ENCODE results near the gene TBC1D22B. TPM values are rescaled to one million over a fixed set of nuclear protein-coding genes. Genes with fewer than 3 reads are reported as not detected.

Gene TBC1D22B
- total and polyA plus RNA-seq, 9 of the 15 experiments (the other 6 are each of a cell fraction or from before 2014, with no cell fraction given) = 4.8 to 24.2 (median 13.5) TPM

GRCh38 chr6:37225350-37226169, 32.0 kb upstream of the TBC1D22B start (continued):
- TF ChIP-seq TCF7L2 (IDR thresholded peaks at IDR 0.05; ENCODE audit: low read depth, low read length) (no peak), FOXA3 (CRISPR knock-in tag; conservative IDR thresholded peaks at IDR 0.05 in 1 of 2, IDR thresholded peaks at IDR 0.05 in 1 of 2) (no peak), KDM4B (IDR thresholded peaks at IDR 0.05; ENCODE audit: borderline replicate concordance in 2 of 2, low read depth in 1 of 2) (no peak), ZC3H11A (IDR thresholded peaks at IDR 0.05; ENCODE audit: low read depth, low read length) (no peak), XRCC5 (IDR thresholded peaks at IDR 0.05; ENCODE audit: low read depth, low read length) (no peak), ZNF766 (CRISPR knock-in tag; conservative IDR thresholded peaks at IDR 0.05) (0 out of 2 replicates have a peak, but pooled peaks have one; percentile 30), HDGF (IDR thresholded peaks at IDR 0.05) (no peak), RBM34 (IDR thresholded peaks at IDR 0.05; ENCODE audit: borderline replicate concordance, insufficient read depth, low read length) (no peak), ZNF592 (IDR thresholded peaks at IDR 0.05) (no peak), CBFA2T3 (IDR thresholded peaks at IDR 0.05) (peak; percentile 43), MNT (conservative IDR thresholded peaks at IDR 0.05) (no peak), UBTF (IDR thresholded peaks at IDR 0.05; ENCODE audit: borderline replicate concordance in 1 of 2, low read depth in 2 of 2, low read length in 2 of 2) (no peak)
